ENCODE measurements around the gene SLC37A3.

The SLC37A3 gene

GRCh38 chr7:140404565-140405065 is 6.3 kb upstream of the SLC37A3 start:
- peak; percentile 13 for DNase-seq
- Mint-ChIP-seq H3K4me1 (peaks cover 17% of the 10 kb centered on the region), H3K9me3 (peaks cover 10% of the 10 kb centered on the region), H3K27ac (no peak overlapping the region), H3K27me3 (ENCODE audit: low read depth, poor library complexity) (peaks cover 37% of the 10 kb centered on the region), H3K36me3 (ENCODE audit: low read depth) (no peaks in the 10 kb centered on the region), H3K4me3 (peak overlapping the region; percentile 84)
- TF ChIP-seq, protein P1, sequence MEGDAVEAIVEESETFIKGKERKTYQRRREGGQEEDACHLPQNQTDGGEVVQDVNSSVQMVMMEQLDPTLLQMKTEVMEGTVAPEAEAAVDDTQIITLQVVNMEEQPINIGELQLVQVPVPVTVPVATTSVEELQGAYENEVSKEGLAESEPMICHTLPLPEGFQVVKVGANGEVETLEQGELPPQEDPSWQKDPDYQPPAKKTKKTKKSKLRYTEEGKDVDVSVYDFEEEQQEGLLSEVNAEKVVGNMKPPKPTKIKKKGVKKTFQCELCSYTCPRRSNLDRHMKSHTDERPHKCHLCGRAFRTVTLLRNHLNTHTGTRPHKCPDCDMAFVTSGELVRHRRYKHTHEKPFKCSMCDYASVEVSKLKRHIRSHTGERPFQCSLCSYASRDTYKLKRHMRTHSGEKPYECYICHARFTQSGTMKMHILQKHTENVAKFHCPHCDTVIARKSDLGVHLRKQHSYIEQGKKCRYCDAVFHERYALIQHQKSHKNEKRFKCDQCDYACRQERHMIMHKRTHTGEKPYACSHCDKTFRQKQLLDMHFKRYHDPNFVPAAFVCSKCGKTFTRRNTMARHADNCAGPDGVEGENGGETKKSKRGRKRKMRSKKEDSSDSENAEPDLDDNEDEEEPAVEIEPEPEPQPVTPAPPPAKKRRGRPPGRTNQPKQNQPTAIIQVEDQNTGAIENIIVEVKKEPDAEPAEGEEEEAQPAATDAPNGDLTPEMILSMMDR (IDR thresholded peaks at IDR 0.05), result no peak

- TF ChIP-seq, protein P1 (IDR thresholded peaks at IDR 0.05), result no peak
- Mint-ChIP-seq H3K4me3 (peak within 1 kb of the TSS; percentile 84), H3K4me1 (peaks cover 17% of the 10 kb centered on the region), H3K27ac (peak within 1 kb of the TSS; percentile 8), H3K27me3 (ENCODE audit: low read depth, poor library complexity) (peaks cover 40% of the 10 kb centered on the region), H3K9me3 (peaks cover 10% of the 10 kb centered on the region), H3K36me3 (ENCODE audit: low read depth) (no peaks in the 10 kb centered on the region)
- no peak for DNase-seq
Observed at GRCh38 chr7:140403878-140404564, 5.7 kb upstream of the SLC37A3 start, which contains the start of gene RAB19. RAB19 (plus strand) TSS chr7:140404058; CDS start chr7:140407647, 3,589 bp downstream.

DNA sequence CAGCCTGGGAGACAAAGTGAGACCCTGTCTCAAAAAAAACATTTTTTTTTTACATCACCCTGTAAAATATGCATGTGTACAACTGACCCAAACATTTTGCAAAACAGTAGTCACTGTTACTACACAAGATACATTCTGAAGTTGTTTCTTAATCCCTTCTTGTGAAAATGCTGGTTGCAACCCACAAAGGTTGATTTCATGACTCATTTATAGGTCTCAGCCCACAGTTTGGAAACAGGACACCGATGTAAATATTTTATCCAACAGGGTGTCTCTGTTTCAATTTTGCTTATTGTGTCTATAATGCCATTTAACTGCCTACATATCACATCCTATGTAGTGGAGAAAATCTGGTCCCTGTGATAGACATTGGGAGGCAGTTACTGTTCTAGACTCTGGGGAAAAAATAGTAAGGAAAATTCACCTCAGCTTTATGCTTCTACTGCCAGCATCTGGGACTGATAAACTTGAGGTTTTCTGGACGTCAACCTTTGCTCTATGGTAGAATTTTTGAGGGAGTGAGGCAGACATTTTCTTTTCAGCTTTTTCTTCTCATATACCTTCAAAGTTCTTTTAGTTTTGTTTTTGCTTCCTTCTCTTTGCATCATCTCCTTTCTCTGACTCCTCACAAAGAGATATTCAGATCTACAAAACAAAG is 4.0 kb upstream of the SLC37A3 start:
- Mint-ChIP-seq H3K4me3 (no peak overlapping the region), H3K9me3 (peaks cover 2% of the 10 kb centered on the region), H3K4me1 (peaks cover 25% of the 10 kb centered on the region), H3K27me3 (ENCODE audit: low read depth, poor library complexity) (peaks cover 40% of the 10 kb centered on the region), H3K36me3 (ENCODE audit: low read depth) (no peaks in the 10 kb centered on the region), H3K27ac (no peak overlapping the region)
- DNase-seq, result no peak
- TF ChIP-seq, protein P1 (IDR thresholded peaks at IDR 0.05), result no peak

- Mint-ChIP-seq H3K36me3 (ENCODE audit: low read depth) (peaks cover 11% of the 10 kb centered on the region), H3K4me3 (no peak overlapping the region), H3K4me1 (peaks cover 33% of the 10 kb centered on the region), H3K27ac (no peak overlapping the region), H3K27me3 (ENCODE audit: low read depth, poor library complexity) (peaks cover 40% of the 10 kb centered on the region), H3K9me3 (no peaks in the 10 kb centered on the region)
- TF ChIP-seq, protein P1 (IDR thresholded peaks at IDR 0.05), result no peak
- no peak for DNase-seq
Observed at GRCh38 chr7:140400381-140400780, 2.1 kb upstream of the SLC37A3 start.

GRCh38 chr7:140398821-140399220 is 491 bp upstream of the SLC37A3 start:
- peaks cover 20% of the 10 kb centered on the region for H3K4me1 Mint-ChIP-seq
- DNase-seq, result no peak
- no peak overlapping the region for H3K27ac Mint-ChIP-seq
- H3K36me3 Mint-ChIP-seq (ENCODE audit: low read depth), result peaks cover 11% of the 10 kb centered on the region
- peak overlapping the region; percentile 96 for H3K4me3 Mint-ChIP-seq
- H3K27me3 Mint-ChIP-seq (ENCODE audit: low read depth, poor library complexity), result peaks cover 33% of the 10 kb centered on the region
- TF ChIP-seq, protein P1 (IDR thresholded peaks at IDR 0.05), result no peak
- no peaks in the 10 kb centered on the region for H3K9me3 Mint-ChIP-seq

All from nephron progenitor cell (in vitro differentiated cells).